ENCODE data around the gene ARAF. TPM values are rescaled to one million over a fixed set of nuclear protein-coding genes. Genes with fewer than 3 reads are reported as not detected.

The ARAF gene
- total RNA-seq, 1 experiment from 2014 or later: 60.0 TPM

DNA sequence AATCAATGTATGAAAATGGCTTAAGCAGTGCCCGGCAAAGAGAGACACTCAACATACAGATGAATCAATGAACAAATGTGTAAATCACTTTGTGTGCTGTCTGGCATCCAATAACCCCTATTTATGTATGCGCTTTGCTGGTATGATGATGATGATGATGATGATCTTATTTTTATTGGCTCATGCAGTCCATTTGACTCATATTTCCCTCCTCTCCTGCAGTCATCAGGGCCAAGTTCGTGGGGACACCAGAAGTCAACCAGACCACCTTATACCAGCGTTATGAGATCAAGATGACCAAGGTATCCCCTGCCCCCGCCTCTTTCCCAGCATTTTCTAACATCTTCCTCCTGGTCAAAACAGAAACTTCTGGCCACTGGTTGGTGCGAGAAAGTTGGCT, 23.7 kb downstream of the ARAF start:
- POLR2A ChIA-PET (ENCODE audit: low non-redundant PET): no interaction called here
- DNase-seq (ENCODE audit: low spot score): no peak
- no peak overlapping the region for H3K27ac ChIP-seq (ENCODE audit: low read depth, low read length, poor library complexity, severe bottlenecking)
- no peaks in the 10 kb centered on the region for H3K9me3 ChIP-seq (ENCODE audit: low read depth, low read length, poor library complexity, severe bottlenecking)
- CTCF ChIA-PET: no interaction called here
- intact Hi-C loops (cut with micrococcal nuclease; ENCODE audit: unreplicated experiment): no loop called here
- H3K4me1 ChIP-seq (ENCODE audit: insufficient read depth, low read length, poor library complexity, severe bottlenecking): peaks cover 12% of the 10 kb centered on the region
- BruUV-seq (replicated peaks): no TSS peak
- peaks cover 9% of the 10 kb centered on the region for H3K36me3 ChIP-seq (ENCODE audit: insufficient read depth, low read length, poor library complexity, severe bottlenecking)
- H3K4me3 ChIP-seq (ENCODE audit: low read depth, low read length, poor library complexity, severe bottlenecking): no peak overlapping the region
- H3K27me3 ChIP-seq (replicated peaks; ENCODE audit: insufficient read depth, low read depth, low read length, poor library complexity): no peaks in the 10 kb centered on the region
- TF ChIP-seq, protein P1, sequence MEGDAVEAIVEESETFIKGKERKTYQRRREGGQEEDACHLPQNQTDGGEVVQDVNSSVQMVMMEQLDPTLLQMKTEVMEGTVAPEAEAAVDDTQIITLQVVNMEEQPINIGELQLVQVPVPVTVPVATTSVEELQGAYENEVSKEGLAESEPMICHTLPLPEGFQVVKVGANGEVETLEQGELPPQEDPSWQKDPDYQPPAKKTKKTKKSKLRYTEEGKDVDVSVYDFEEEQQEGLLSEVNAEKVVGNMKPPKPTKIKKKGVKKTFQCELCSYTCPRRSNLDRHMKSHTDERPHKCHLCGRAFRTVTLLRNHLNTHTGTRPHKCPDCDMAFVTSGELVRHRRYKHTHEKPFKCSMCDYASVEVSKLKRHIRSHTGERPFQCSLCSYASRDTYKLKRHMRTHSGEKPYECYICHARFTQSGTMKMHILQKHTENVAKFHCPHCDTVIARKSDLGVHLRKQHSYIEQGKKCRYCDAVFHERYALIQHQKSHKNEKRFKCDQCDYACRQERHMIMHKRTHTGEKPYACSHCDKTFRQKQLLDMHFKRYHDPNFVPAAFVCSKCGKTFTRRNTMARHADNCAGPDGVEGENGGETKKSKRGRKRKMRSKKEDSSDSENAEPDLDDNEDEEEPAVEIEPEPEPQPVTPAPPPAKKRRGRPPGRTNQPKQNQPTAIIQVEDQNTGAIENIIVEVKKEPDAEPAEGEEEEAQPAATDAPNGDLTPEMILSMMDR (conservative IDR thresholded peaks at IDR 0.05; ENCODE audit: low read depth, low read length): no peak
- TF ChIP-seq EZH2 (IDR thresholded peaks at IDR 0.05; ENCODE audit: borderline replicate concordance, low read depth, low read length, poor library complexity, severe bottlenecking): no peak

DNA sequence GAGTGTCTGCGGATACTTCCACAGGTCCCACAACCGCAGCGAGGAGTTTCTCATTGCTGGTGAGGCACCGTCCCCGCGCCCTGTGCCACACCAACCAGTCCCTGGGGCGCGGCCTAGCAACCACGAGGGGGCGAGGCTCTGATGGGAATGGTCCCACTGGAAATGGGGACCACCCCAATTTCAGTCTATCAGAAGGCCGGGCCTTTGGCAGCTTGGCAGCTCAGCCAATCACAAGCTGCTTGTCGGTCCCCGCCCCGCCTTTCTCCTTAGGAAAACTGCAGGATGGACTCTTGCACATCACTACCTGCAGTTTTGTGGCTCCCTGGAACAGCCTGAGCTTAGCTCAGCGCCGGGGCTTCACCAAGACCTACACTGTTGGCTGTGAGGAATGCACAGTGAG, 24.3 kb downstream of the ARAF start:
- ChIA-PET POLR2A (ENCODE audit: low non-redundant PET) (no interaction called here), CTCF (no interaction called here)
- Histone ChIP-seq H3K27ac (ENCODE audit: low read depth, low read length, poor library complexity, severe bottlenecking) (no peak overlapping the region), H3K4me3 (ENCODE audit: low read depth, low read length, poor library complexity, severe bottlenecking) (no peak overlapping the region), H3K9me3 (ENCODE audit: low read depth, low read length, poor library complexity, severe bottlenecking) (no peaks in the 10 kb centered on the region), H3K36me3 (ENCODE audit: insufficient read depth, low read length, poor library complexity, severe bottlenecking) (peaks cover 9% of the 10 kb centered on the region), H3K27me3 (replicated peaks; ENCODE audit: insufficient read depth, low read depth, low read length, poor library complexity) (no peaks in the 10 kb centered on the region), H3K4me1 (ENCODE audit: insufficient read depth, low read length, poor library complexity, severe bottlenecking) (peaks cover 12% of the 10 kb centered on the region)
- intact Hi-C loops (cut with micrococcal nuclease; ENCODE audit: unreplicated experiment): no loop called here
- no TSS peak for BruUV-seq (replicated peaks)
- DNase-seq (ENCODE audit: low spot score): no peak
- TF ChIP-seq, protein P1 (conservative IDR thresholded peaks at IDR 0.05; ENCODE audit: low read depth, low read length): no peak
- TF ChIP-seq EZH2 (IDR thresholded peaks at IDR 0.05; ENCODE audit: borderline replicate concordance, low read depth, low read length, poor library complexity, severe bottlenecking): no peak

DNA sequence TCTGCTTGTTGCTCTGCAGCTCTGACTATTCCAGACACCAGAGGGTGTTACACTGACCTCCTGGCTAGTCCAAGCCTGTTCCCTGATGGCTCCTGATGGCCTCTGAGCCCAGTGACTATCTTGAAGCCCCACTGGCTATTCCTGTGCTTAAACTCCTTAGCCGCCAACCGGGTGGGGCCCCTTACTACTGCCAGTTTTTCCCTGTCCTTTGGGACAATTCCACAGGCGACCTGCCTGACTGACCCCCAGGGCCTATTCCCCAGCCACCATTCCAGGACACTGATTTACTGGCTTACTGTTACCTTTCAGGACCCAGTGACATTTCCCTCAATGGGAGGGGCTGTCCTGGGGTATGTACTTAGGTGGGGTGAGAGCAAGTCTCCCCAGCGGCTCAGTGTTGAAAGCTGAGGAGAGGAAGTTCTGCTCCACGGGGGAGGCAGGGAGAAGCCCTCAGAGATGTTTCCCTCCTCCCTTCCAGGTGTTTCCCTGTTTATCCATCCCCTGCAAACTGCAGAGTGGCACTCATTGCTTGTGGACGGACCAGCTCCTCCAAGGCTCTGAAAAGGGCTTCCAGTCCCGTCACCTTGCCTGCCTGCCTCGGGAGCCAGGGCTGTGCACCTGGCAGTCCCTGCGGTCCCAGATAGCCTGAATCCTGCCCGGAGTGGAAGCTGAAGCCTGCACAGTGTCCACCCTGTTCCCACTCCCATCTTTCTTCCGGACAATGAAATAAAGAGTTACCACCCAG, 25.2 kb downstream of the ARAF start:
- ChIA-PET CTCF (no interaction called here), POLR2A (ENCODE audit: low non-redundant PET) (no interaction called here)
- Histone ChIP-seq H3K4me3 (ENCODE audit: low read depth, low read length, poor library complexity, severe bottlenecking) (no peak overlapping the region), H3K27me3 (replicated peaks; ENCODE audit: insufficient read depth, low read depth, low read length, poor library complexity) (no peaks in the 10 kb centered on the region), H3K9me3 (ENCODE audit: low read depth, low read length, poor library complexity, severe bottlenecking) (no peaks in the 10 kb centered on the region), H3K36me3 (ENCODE audit: insufficient read depth, low read length, poor library complexity, severe bottlenecking) (peaks cover 9% of the 10 kb centered on the region), H3K27ac (ENCODE audit: low read depth, low read length, poor library complexity, severe bottlenecking) (no peak overlapping the region), H3K4me1 (ENCODE audit: insufficient read depth, low read length, poor library complexity, severe bottlenecking) (peaks cover 12% of the 10 kb centered on the region)
- BruUV-seq (replicated peaks): no TSS peak
- no peak for DNase-seq (ENCODE audit: low spot score)
- TF ChIP-seq EZH2 (IDR thresholded peaks at IDR 0.05; ENCODE audit: borderline replicate concordance, low read depth, low read length, poor library complexity, severe bottlenecking): no peak
- TF ChIP-seq, protein P1 (conservative IDR thresholded peaks at IDR 0.05; ENCODE audit: low read depth, low read length): no peak
- intact Hi-C loops (cut with micrococcal nuclease; ENCODE audit: unreplicated experiment): no loop called here
